ENCODE data around the gene FURIN. TPM values are rescaled to one million over a fixed set of nuclear protein-coding genes. Genes with fewer than 3 reads are reported as not detected.

FURIN gene
- total RNA-seq, 2 experiments from 2014 or later: 4.9 to 10.3 TPM

GRCh38 chr15:90880381-90881145 lies 12.2 kb downstream of the FURIN start:
- intact Hi-C loops (cut with micrococcal nuclease; ENCODE audit: unreplicated experiment): no loop called here
- ChIA-PET CTCF (ENCODE audit: unreplicated experiment) (no interaction called here), POLR2A (no interaction called here)
- Histone ChIP-seq H3K9me3 (ENCODE audit: low read length) (no peaks in the 10 kb centered on the region), H3K9me2 (ENCODE audit: insufficient read depth, low read length) (no peaks in the 10 kb centered on the region), H3K27ac (ENCODE audit: low read depth, low read length, poor library complexity, severe bottlenecking) (no peak overlapping the region), H3K36me3 (ENCODE audit: insufficient read depth, low read length) (no peaks in the 10 kb centered on the region), H3K4me1 (ENCODE audit: insufficient read depth, low read length, poor library complexity, severe bottlenecking) (peaks cover 3% of the 10 kb centered on the region), H4K20me1 (ENCODE audit: insufficient read depth, low read length) (no peaks in the 10 kb centered on the region), H3K79me2 (ENCODE audit: insufficient read depth, low read depth, low read length) (no peaks in the 10 kb centered on the region), H3K4me2 (ENCODE audit: low read length) (no peak overlapping the region), H3K4me3 (ENCODE audit: low read depth, low read length, poor library complexity, severe bottlenecking) (no peak overlapping the region), H2AFZ (ENCODE audit: low read length) (no peak overlapping the region)
- no peak for DNase-seq (ENCODE audit: low spot score)
- no TSS peak for BruUV-seq (replicated peaks)
- no peak for TF ChIP-seq CTCF (conservative IDR thresholded peaks at IDR 0.05; ENCODE audit: low read length)
- TF ChIP-seq EZH2phosphoT487 (IDR thresholded peaks at IDR 0.05; ENCODE audit: borderline replicate concordance, low read depth, low read length): no peak

- Histone ChIP-seq H3K4me1 (ENCODE audit: insufficient read depth, low read length, poor library complexity, severe bottlenecking) (peaks cover 11% of the 10 kb centered on the region), H3K4me2 (ENCODE audit: low read length) (no peak overlapping the region), H3K9me2 (ENCODE audit: insufficient read depth, low read length) (no peaks in the 10 kb centered on the region), H3K9me3 (ENCODE audit: low read length) (no peaks in the 10 kb centered on the region), H3K4me3 (ENCODE audit: low read depth, low read length, poor library complexity, severe bottlenecking) (no peak overlapping the region), H3K36me3 (ENCODE audit: insufficient read depth, low read length) (no peaks in the 10 kb centered on the region), H3K79me2 (ENCODE audit: insufficient read depth, low read depth, low read length) (no peaks in the 10 kb centered on the region), H4K20me1 (ENCODE audit: insufficient read depth, low read length) (no peaks in the 10 kb centered on the region), H3K27ac (ENCODE audit: low read depth, low read length, poor library complexity, severe bottlenecking) (no peak overlapping the region), H2AFZ (ENCODE audit: low read length) (no peak overlapping the region)
- no peak for DNase-seq (ENCODE audit: low spot score)
- POLR2A ChIA-PET: no interaction called here
- CTCF ChIA-PET (ENCODE audit: unreplicated experiment): interaction anchor here (0.6 kb wide), 1 partner anchor 164 kb away, joined by 3 read pairs; the partner anchor contains the start of gene BLM
- TF ChIP-seq CTCF (conservative IDR thresholded peaks at IDR 0.05; ENCODE audit: low read length) (no peak), EZH2phosphoT487 (IDR thresholded peaks at IDR 0.05; ENCODE audit: borderline replicate concordance, low read depth, low read length) (no peak)
- intact Hi-C loops (cut with micrococcal nuclease; ENCODE audit: unreplicated experiment): no loop called here
- BruUV-seq (replicated peaks): no TSS peak
These were observed 13.0 kb downstream of the FURIN start for GRCh38 chr15:90881181-90881977.
